ENCODE measurements around the gene CCND2. TPM values are rescaled to one million over a fixed set of nuclear protein-coding genes. Genes with fewer than 3 reads are reported as not detected.

Gene CCND2
- total and polyA plus RNA-seq, 2 of the 4 experiments (the other 2 are of a cell fraction) = 1.1 to 2.3 TPM

DNA sequence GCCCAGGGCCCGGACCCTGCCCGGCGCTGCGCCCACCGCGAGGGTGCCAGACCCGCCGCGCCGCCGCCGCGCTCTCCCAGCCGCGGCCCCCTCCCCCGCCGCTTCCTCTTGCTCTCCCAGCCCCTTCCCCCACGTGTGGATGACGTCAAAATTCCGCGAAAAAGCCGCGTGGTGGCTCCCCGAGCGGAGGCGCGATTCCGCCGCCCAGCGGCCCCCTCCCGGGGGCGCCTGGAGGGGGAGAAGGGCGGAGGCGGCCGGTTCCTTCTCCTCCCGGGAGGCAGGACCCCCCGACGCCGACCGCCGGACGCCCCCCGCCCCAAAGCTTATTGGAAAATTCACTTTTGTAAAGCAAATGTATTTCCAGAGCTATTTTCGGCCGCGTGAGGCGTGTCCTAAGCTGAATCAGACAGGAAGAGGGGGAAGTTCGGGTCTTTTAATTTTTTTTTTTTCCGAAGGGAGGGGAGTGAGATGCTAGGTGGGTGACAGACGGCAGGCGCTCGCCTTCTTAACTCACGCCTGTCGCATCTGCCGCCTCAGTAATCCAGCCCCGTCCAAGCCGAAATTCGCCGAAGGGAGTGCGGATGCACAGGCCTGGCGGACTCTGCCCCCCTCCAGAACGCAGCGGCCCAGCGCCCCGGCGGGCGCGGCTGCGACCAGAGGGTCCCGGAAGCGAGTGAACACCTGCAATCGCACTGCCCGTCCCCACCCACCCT is 4.1 kb upstream of the CCND2 start:
- ChIA-PET CTCF (interaction anchor here (0.6 to 1.5 kb wide), 2 partner anchors 222 to 384 kb away, joined by 3 to 4 read pairs; no protein-coding TSS in a partner anchor), POLR2A (ENCODE audit: unreplicated experiment) (no interaction called here)
- Histone ChIP-seq H4K91ac (ENCODE audit: insufficient read depth, low read depth, low read length) (no peak overlapping the region), H3K23ac (ENCODE audit: low read depth, low read length) (no peak overlapping the region), H3K4me3 (ENCODE audit: insufficient read depth, low read depth, low read length) (peak overlapping the region; percentile 23), H3K4me2 (ENCODE audit: low read depth, low read length) (peak overlapping the region; percentile 62), H2BK20ac (ENCODE audit: low read depth, low read length) (no peak overlapping the region), H3K9ac (ENCODE audit: low read depth, low read length) (no peak overlapping the region), H3K56ac (ENCODE audit: extremely low read depth, insufficient read depth, low read length) (no peak overlapping the region), H3K27me3 (ENCODE audit: control insufficient read depth, insufficient read depth, low read length) (peaks cover 80% of the 10 kb centered on the region), H3K18ac (ENCODE audit: low read depth, low read length) (no peak overlapping the region), H3K27ac (ENCODE audit: insufficient read depth, low read length) (no peak overlapping the region), H4K8ac (ENCODE audit: low read depth in 2 of 2, low read length in 2 of 2) (no peak overlapping the region), H3K14ac (replicated peaks; ENCODE audit: low read depth, low read length) (no peak overlapping the region), H3K4ac (ENCODE audit: low read depth, low read length) (no peak overlapping the region), H3K9me3 (ENCODE audit: control insufficient read depth, insufficient read depth, low read length) (peaks cover 4% of the 10 kb centered on the region), H2BK120ac (ENCODE audit: low read depth, low read length) (no peak overlapping the region), H2AK9ac (replicated peaks; ENCODE audit: low read depth, low read length, poor library complexity) (no peak overlapping the region), H3K9me1 (ENCODE audit: insufficient read depth, low read length) (no peaks in the 10 kb centered on the region), H3K79me1 (ENCODE audit: low read depth in 1 of 2, low read length in 2 of 2) (no peaks in the 10 kb centered on the region), H2BK5ac (ENCODE audit: low read depth, low read length, poor library complexity, severe bottlenecking) (no peak overlapping the region), H2AK5ac (ENCODE audit: low read depth, low read length) (no peak overlapping the region), H3K36me3 (ENCODE audit: control insufficient read depth, insufficient read depth, low read length) (no peaks in the 10 kb centered on the region), H2BK15ac (ENCODE audit: low read depth, low read length) (no peak overlapping the region), H4K5ac (ENCODE audit: low read depth, low read length) (no peak overlapping the region), H2AFZ (replicated peaks; ENCODE audit: low read length, poor library complexity) (peak overlapping the region; percentile 47), H4K20me1 (ENCODE audit: insufficient read depth, low read length) (no peaks in the 10 kb centered on the region), H3K4me1 (ENCODE audit: control insufficient read depth, insufficient read depth, low read length) (peaks cover 3% of the 10 kb centered on the region; the same call in 1 of the 2 replicates)
- TF ChIP-seq, protein P1, sequence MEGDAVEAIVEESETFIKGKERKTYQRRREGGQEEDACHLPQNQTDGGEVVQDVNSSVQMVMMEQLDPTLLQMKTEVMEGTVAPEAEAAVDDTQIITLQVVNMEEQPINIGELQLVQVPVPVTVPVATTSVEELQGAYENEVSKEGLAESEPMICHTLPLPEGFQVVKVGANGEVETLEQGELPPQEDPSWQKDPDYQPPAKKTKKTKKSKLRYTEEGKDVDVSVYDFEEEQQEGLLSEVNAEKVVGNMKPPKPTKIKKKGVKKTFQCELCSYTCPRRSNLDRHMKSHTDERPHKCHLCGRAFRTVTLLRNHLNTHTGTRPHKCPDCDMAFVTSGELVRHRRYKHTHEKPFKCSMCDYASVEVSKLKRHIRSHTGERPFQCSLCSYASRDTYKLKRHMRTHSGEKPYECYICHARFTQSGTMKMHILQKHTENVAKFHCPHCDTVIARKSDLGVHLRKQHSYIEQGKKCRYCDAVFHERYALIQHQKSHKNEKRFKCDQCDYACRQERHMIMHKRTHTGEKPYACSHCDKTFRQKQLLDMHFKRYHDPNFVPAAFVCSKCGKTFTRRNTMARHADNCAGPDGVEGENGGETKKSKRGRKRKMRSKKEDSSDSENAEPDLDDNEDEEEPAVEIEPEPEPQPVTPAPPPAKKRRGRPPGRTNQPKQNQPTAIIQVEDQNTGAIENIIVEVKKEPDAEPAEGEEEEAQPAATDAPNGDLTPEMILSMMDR (conservative IDR thresholded peaks at IDR 0.05; ENCODE audit: low read depth, low read length) = 0 out of 2 replicates have a peak, but pooled peaks have one; percentile 5
- no peak; the same call in 1 of the 2 replicates for TF ChIP-seq MAZ (IDR thresholded peaks at IDR 0.05; ENCODE audit: borderline replicate concordance, low read depth, low read length)
- TF ChIP-seq, protein P2, sequence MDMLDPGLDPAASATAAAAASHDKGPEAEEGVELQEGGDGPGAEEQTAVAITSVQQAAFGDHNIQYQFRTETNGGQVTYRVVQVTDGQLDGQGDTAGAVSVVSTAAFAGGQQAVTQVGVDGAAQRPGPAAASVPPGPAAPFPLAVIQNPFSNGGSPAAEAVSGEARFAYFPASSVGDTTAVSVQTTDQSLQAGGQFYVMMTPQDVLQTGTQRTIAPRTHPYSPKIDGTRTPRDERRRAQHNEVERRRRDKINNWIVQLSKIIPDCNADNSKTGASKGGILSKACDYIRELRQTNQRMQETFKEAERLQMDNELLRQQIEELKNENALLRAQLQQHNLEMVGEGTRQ (IDR thresholded peaks at IDR 0.05; ENCODE audit: low read depth, low read length) = peak; percentile 36; the same call in 1 of the 2 replicates
- in situ Hi-C loops (cut with MboI; ENCODE audit: low sequenced_read_pairs) (no loop called here), intact Hi-C loops (cut with micrococcal nuclease) (no loop called here), dilution Hi-C loops (cut with HindIII; ENCODE audit: low sequenced_read_pairs, unreplicated experiment) (no loop called here)
- peak; percentile 29 for DNase-seq
- no TSS peak for BruUV-seq (replicated peaks)
- 4% methylated on average over 12 of the region's 73 CpGs; no CpG with 5 or more reads in 1 of the 2 experiments for WGBS, 2 experiments (ENCODE audit: extremely low coverage in 2 of 2, insufficient read length in 1 of 2)
- 0 out of 2 replicates have a peak, but pooled peaks have one; percentile 10 for ATAC-seq (ENCODE audit: low read depth)

Measured in IMR-90 (cell line).